DND-41 (cell line): ENCODE data around the gene PXN.

Experiments used
- ATAC-seq: fragments of 200-7000 bp; cut with Tn5 transposase; 3 replicates; pipeline ENCODE4 v1.9.1; 2021; ENCODE audit warnings: low read depth; ENCODE audit not compliant: insufficient read depth
- DNase-seq: peaks from one replicate; pipeline ENCODE4 v3.0.0-alpha.2; 2020
- H2AFZ ChIP-seq: 2 replicates; pipeline ENCODE4 v1.6.0; 2012; ENCODE audit warnings: low read depth, low read length
- H3K27ac ChIP-seq: 2 replicates; pipeline ENCODE4 v1.5.1; 2012; ENCODE audit warnings: low read length, inconsistent platforms
- H3K27me3 ChIP-seq: fragments of 200-600 bp; sonication (generic); 2 replicates; pipeline ENCODE4 v1.6.0; 2012; ENCODE audit warnings: low read length, mild to moderate bottlenecking, inconsistent platforms; ENCODE audit not compliant: insufficient read depth, poor library complexity
- H3K36me3 ChIP-seq: 2 replicates; pipeline ENCODE4 v1.5.1; 2012; ENCODE audit warnings: low read length, inconsistent platforms; ENCODE audit not compliant: insufficient read depth
- H3K4me1 ChIP-seq: 2 replicates; pipeline ENCODE4 v1.5.1; 2012; ENCODE audit warnings: mild to moderate bottlenecking, low read length; ENCODE audit not compliant: insufficient read depth
- H3K4me2 ChIP-seq: 2 replicates; pipeline ENCODE4 v1.6.0; 2012; ENCODE audit warnings: mild to moderate bottlenecking, moderate library complexity, low read length, inconsistent platforms; ENCODE audit not compliant: insufficient read depth
- H3K4me3 ChIP-seq, 2 experiments: fragments of 200-600 bp in 1 of 2; shearing (Covaris generic) in 1 of 2; 2 replicates each; pipeline ENCODE4 v1.5.1; 2012 to 2016; ENCODE audit warnings: inconsistent platforms in 2 of 2, low read length in 2 of 2, mild to moderate bottlenecking in 2 of 2, low read depth in 1 of 2, moderate library complexity in 1 of 2
- H3K79me2 ChIP-seq: 2 replicates; pipeline ENCODE4 v1.6.0; 2012; ENCODE audit warnings: low read length, inconsistent platforms; ENCODE audit not compliant: insufficient read depth
- H3K9ac ChIP-seq: 2 replicates; pipeline ENCODE4 v1.6.0; 2012; ENCODE audit warnings: low read depth, mild to moderate bottlenecking, inconsistent platforms, low read length, moderate library complexity
- H3K9me3 ChIP-seq: 2 replicates; pipeline ENCODE4 v1.5.1; 2012; ENCODE audit warnings: low read length, moderate library complexity, mild to moderate bottlenecking, inconsistent platforms; ENCODE audit not compliant: insufficient read depth, severe bottlenecking
- H4K20me1 ChIP-seq: 2 replicates; pipeline ENCODE4 v1.6.0; 2012; ENCODE audit warnings: low read length; ENCODE audit not compliant: insufficient read depth
- CTCF ChIP-seq: IDR thresholded peaks from 2 replicates; pipeline ENCODE4 v1.5.1; 2012; ENCODE audit warnings: borderline replicate concordance, low read length, moderate library complexity, mild to moderate bottlenecking; ENCODE audit not compliant: poor library complexity, severe bottlenecking; ENCODE audit errors: extremely low read depth
- EZH2 ChIP-seq: IDR thresholded peaks from 3 replicates; pipeline ENCODE4 v1.6.1; 2012; ENCODE audit warnings: borderline replicate concordance, low read depth, mild to moderate bottlenecking, moderate library complexity, low read length, inconsistent platforms; ENCODE audit not compliant: severe bottlenecking

The PXN gene

GRCh38 chr12:120249875-120250795 lies 15.4 kb downstream of the PXN start:
- Histone ChIP-seq H3K9ac (no peak overlapping the region), H3K27me3 (no peaks in the 10 kb centered on the region), H3K4me2 (no peak overlapping the region), H3K79me2 (no peaks in the 10 kb centered on the region), H3K36me3 (no peaks in the 10 kb centered on the region), H4K20me1 (peaks cover 25% of the 10 kb centered on the region), H2AFZ (no peak overlapping the region), H3K9me3 (no peaks in the 10 kb centered on the region), H3K27ac (no peak overlapping the region), H3K4me1 (peaks cover 17% of the 10 kb centered on the region), H3K4me3 (no peak overlapping the region)
- DNase-seq: no peak
- TF ChIP-seq CTCF (no peak), EZH2 (no peak)
- ATAC-seq: no peak

GRCh38 chr12:120249266-120249874 lies 16.2 kb downstream of the PXN start:
- no peaks in the 10 kb centered on the region for H3K79me2 ChIP-seq
- no peak for DNase-seq
- ATAC-seq: no peak
- no peak overlapping the region for H2AFZ ChIP-seq
- H4K20me1 ChIP-seq: peaks cover 25% of the 10 kb centered on the region
- peaks cover 17% of the 10 kb centered on the region for H3K4me1 ChIP-seq
- H3K4me3 ChIP-seq: no peak overlapping the region
- no peaks in the 10 kb centered on the region for H3K27me3 ChIP-seq
- no peak overlapping the region for H3K4me2 ChIP-seq
- no peaks in the 10 kb centered on the region for H3K9me3 ChIP-seq
- no peaks in the 10 kb centered on the region for H3K36me3 ChIP-seq
- no peak overlapping the region for H3K27ac ChIP-seq
- H3K9ac ChIP-seq: no peak overlapping the region
- TF ChIP-seq CTCF (no peak), EZH2 (no peak)

GRCh38 chr12:120247621-120248030 lies 17.9 kb downstream of the PXN start:
- Histone ChIP-seq H2AFZ (no peak overlapping the region), H4K20me1 (peaks cover 25% of the 10 kb centered on the region), H3K4me1 (peaks cover 14% of the 10 kb centered on the region), H3K79me2 (no peaks in the 10 kb centered on the region), H3K9ac (no peak overlapping the region), H3K4me3 (no peak overlapping the region), H3K9me3 (no peaks in the 10 kb centered on the region), H3K4me2 (no peak overlapping the region), H3K27me3 (no peaks in the 10 kb centered on the region), H3K27ac (no peak overlapping the region), H3K36me3 (no peaks in the 10 kb centered on the region)
- TF ChIP-seq CTCF (no peak), EZH2 (no peak)
- DNase-seq (no peak), ATAC-seq (no peak)
